Uterus (tissue), 4 donors: Measurements from ENCODE around the gene SLX4IP. TPM values are rescaled to one million over a fixed set of nuclear protein-coding genes. Genes with fewer than 3 reads are reported as not detected.

ENCODE experiments used
- DNase-seq, 2 donors: peaks; one replicate each; pipeline ENCODE4 v3.0.0-alpha.2; 2019 to 2020
- H3K27ac ChIP-seq, 2 donors: fragments of 200-600 bp; sonication (generic); 1 replicate in 1 of 2; 2 replicates in 1 of 2; pipeline ENCODE4 v1.5.1; 2016 to 2018
- H3K27me3 ChIP-seq, 2 donors: fragments of 200-600 bp; sonication (generic); one replicate each; pipeline ENCODE4 v1.5.1; 2018 to 2019; ENCODE audit warnings: control low read depth in 1 of 2
- H3K36me3 ChIP-seq, 2 donors: fragments of 200-600 bp; sonication (generic); one replicate each; pipeline ENCODE4 v1.5.1; 2019; ENCODE audit warnings: control low read depth in 1 of 2
- H3K4me1 ChIP-seq, 2 donors: fragments of 200-600 bp; sonication (generic); one replicate each; pipeline ENCODE4 v1.5.1; 2018 to 2019; ENCODE audit warnings: control low read depth in 1 of 2
- H3K4me3 ChIP-seq, 2 donors: fragments of 200-600 bp; sonication (generic); 1 replicate in 1 of 2; 2 replicates in 1 of 2; pipeline ENCODE4 v1.5.1; 2018 to 2019; ENCODE audit warnings: mild to moderate bottlenecking in 1 of 2
- H3K9me3 ChIP-seq, 2 donors: fragments of 200-600 bp; sonication (generic); one replicate each; pipeline ENCODE4 v1.5.1; 2019; ENCODE audit warnings: control low read depth in 1 of 2
- POLR2A ChIP-seq, 2 donors: fragments of 450-650 bp; IDR thresholded peaks; one replicate each; pipeline ENCODE4 v1.6.1; 2016; ENCODE audit warnings: antibody characterized with exemption in 2 of 2, mild to moderate bottlenecking in 1 of 2, moderate library complexity in 1 of 2
- intact Hi-C: fragments of 100-400 bp; cut with DNase I; formaldehyde crosslinking; loops from one replicate; pipeline ENCODE4 v1.15.1; 2023; ENCODE audit warnings: low total_unique reads
- total RNA-seq, 4 donors: library from RNA; depleted of rRNA in 3 of 4; stranded (reverse); fragments of >200 nt in 3 of 4; gene quantifications; one replicate each; pipeline versions ENCODE4 v1.1.0 to v1.2.4, GENCODE V29; 2014 to 2023
- TF ChIP-seq, protein P1 (sequence below), 4 experiments: fragments of 200-600 bp in 2 of 4; fragments of 450-650 bp in 2 of 4; sonication (generic) in 2 of 4; IDR thresholded peaks; one replicate each; pipeline ENCODE4 v1.5.1; 2016 to 2019; ENCODE audit warnings: antibody characterized with exemption in 4 of 4, mild to moderate bottlenecking in 2 of 4, moderate library complexity in 1 of 4
- donor health status: DM: yes; HTN: yes; CAD: no.

SLX4IP gene
- total RNA-seq, 4 donors from 2014 or later, result 0.51 to 7.1 (median 2.0) TPM

DNA sequence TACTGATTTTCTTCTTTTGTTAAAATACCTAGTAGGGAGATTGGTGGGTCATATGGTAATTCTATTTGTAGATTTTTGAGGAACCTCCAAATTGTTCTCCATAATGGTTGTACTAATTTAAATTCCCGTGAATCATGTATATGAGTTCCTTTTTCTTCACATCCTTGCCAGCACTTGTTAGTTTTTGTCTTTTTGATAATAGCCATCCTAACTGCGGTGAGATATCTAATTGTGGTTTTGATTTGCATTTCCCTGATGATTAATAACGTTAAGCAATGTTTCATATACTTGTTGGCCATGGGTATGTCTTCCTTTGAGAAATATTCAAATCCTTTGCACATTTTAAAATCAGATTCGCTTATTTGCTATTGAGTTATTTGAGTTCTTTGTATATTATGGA lies 127.8 kb downstream of the SLX4IP start:
- H3K4me3 ChIP-seq, result no peak overlapping the region
- no peak for TF ChIP-seq POLR2A (IDR thresholded peaks at IDR 0.05)
- TF ChIP-seq, protein P1, sequence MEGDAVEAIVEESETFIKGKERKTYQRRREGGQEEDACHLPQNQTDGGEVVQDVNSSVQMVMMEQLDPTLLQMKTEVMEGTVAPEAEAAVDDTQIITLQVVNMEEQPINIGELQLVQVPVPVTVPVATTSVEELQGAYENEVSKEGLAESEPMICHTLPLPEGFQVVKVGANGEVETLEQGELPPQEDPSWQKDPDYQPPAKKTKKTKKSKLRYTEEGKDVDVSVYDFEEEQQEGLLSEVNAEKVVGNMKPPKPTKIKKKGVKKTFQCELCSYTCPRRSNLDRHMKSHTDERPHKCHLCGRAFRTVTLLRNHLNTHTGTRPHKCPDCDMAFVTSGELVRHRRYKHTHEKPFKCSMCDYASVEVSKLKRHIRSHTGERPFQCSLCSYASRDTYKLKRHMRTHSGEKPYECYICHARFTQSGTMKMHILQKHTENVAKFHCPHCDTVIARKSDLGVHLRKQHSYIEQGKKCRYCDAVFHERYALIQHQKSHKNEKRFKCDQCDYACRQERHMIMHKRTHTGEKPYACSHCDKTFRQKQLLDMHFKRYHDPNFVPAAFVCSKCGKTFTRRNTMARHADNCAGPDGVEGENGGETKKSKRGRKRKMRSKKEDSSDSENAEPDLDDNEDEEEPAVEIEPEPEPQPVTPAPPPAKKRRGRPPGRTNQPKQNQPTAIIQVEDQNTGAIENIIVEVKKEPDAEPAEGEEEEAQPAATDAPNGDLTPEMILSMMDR (IDR thresholded peaks at IDR 0.05), result no peak
- intact Hi-C loops, result no loop called here
- H3K36me3 ChIP-seq, result no peaks in the 10 kb centered on the region
- no peaks in the 10 kb centered on the region for H3K9me3 ChIP-seq
- H3K27me3 ChIP-seq, result no peaks in the 10 kb centered on the region
- H3K4me1 ChIP-seq, result no peaks in the 10 kb centered on the region
- H3K27ac ChIP-seq, result no peak overlapping the region
- DNase-seq, result no peak

DNA sequence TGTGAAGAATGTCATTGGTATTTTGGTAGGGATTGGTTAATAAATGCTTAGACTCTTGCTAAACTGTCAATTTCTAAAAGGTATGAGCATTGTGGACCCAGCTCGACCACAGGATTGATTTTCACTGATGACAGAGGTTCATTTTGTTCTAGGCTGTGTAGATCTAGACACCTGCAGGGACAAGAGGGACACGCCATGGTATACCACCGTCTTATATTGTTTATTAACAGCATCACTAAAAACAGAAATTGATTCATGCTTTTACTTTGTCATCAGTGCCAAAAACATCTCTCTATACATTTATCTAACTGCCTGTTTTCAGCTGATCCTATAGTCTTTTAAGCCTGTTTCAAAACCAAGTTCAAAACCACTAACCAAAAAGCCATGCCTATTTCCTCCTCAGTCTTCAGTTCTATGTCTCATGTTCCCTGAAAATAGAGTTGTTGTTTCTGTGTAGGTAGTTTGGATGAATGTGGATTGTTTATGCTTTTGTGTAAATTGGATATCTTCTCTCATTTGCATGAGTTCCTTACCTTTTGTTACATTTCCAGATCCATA lies 128.9 kb downstream of the SLX4IP start:
- H3K27me3 ChIP-seq, result no peaks in the 10 kb centered on the region
- no peaks in the 10 kb centered on the region for H3K4me1 ChIP-seq
- TF ChIP-seq, protein P1 (IDR thresholded peaks at IDR 0.05), result no peak
- no peak for TF ChIP-seq POLR2A (IDR thresholded peaks at IDR 0.05)
- no peak overlapping the region for H3K4me3 ChIP-seq
- no peaks in the 10 kb centered on the region for H3K36me3 ChIP-seq
- no peak overlapping the region for H3K27ac ChIP-seq
- intact Hi-C loops, result no loop called here
- DNase-seq, result no peak
- no peaks in the 10 kb centered on the region for H3K9me3 ChIP-seq

DNA sequence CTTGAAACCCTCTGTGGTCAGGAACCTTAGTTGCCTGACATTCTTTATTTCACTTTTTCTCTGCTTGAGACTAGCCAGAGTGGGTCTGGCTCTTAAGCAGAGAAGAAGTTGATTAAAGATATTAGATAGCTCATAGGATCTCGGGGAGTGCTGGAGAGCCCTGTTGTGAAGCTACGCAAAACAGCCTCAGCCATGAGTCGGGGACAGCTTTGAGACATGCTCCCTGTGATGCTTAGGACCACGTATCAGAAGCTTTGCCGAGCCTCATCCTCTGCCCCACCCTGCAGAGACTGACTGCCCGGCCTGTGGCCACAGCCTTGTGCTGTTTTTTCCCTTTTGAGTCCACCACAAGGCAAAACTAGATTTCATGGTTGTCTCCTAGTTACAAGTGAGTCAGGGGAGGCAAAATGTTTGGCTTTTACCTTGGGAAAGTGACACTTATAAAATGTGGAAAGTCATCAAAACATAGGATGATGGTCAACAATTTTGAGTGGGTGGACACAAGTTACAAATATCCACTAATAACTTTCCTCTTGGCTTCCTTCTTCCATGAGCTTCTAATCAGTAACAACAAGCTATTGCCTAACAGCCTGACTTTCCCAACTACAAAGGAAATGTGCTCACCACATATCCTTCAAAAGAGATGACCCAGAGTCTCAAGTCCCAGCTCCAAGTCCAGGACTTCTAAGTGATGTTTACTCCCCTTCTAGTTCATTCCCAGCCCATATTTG lies 130.3 kb downstream of the SLX4IP start:
- TF ChIP-seq, protein P1 (IDR thresholded peaks at IDR 0.05), result no peak
- no peak for TF ChIP-seq POLR2A (IDR thresholded peaks at IDR 0.05)
- H3K27me3 ChIP-seq, result no peaks in the 10 kb centered on the region
- DNase-seq, result peak in 1 of 2 donors; percentile 51
- no peaks in the 10 kb centered on the region for H3K9me3 ChIP-seq
- intact Hi-C loops, result no loop called here
- H3K36me3 ChIP-seq, result no peaks in the 10 kb centered on the region
- no peak overlapping the region for H3K4me3 ChIP-seq
- peak overlapping the region; percentile 71 to 76 for H3K27ac ChIP-seq
- no peaks in the 10 kb centered on the region for H3K4me1 ChIP-seq

DNA sequence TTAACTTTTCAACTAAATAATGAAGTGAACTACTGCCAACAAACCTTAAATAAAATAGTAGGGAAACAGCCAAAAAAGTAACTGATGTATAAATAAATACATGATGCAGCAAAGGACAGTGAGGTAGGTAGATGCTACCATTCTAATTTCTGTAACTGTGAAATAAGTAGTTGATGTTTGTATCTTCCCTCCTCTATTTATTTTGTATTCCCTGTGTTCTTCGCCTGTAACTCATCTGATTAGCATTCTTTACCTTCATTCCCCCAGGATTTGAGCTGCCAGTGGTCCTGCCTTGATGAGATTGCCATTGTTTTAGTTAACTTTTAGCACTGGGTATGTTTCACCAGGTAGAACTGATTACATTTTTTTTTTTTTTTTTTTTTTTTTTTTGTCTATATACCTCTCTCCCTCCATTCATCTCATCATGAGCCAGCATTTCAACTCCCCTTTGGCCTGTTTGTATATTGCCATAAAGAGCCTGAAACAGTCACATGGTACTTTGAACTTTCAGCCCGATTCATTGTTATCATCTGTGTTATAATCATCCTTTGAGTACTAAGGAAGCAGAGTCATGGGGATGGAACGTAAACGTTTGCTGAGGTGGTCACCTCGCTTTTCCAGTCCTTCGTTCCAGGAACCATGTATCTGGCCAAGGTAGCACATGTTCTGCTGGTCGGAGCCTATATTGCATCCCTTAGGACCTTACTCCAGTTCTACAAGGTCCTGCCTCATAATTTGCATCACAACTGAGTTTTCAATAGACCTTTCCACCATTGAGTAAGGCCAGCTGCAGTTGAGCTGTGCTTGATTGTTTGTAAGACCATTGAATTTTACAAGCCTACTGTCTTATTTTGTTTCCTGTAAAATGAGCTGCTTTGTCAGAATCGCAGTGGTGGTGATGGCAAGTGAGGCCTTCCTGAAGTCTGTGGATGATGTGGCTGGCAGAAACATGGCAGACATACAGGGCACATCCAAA lies 131.1 kb downstream of the SLX4IP start:
- Histone ChIP-seq H3K4me3 (no peak overlapping the region), H3K27me3 (no peaks in the 10 kb centered on the region), H3K4me1 (no peaks in the 10 kb centered on the region), H3K9me3 (no peaks in the 10 kb centered on the region), H3K27ac (peak overlapping the region; percentile 28 to 76), H3K36me3 (no peaks in the 10 kb centered on the region)
- no peak for DNase-seq
- intact Hi-C loops, result no loop called here
- TF ChIP-seq, protein P1 (IDR thresholded peaks at IDR 0.05), result no peak
- no peak for TF ChIP-seq POLR2A (IDR thresholded peaks at IDR 0.05)
